Gastroesophageal sphincter (tissue), 3 donors: ENCODE data around the gene NFE2L3.

Source experiments
- EP300 ChIP-seq: sonication (generic); formaldehyde crosslinking; IDR thresholded peaks from one replicate; pipeline ENCODE4 v1.6.1; 2017; ENCODE audit warnings: antibody characterized with exemption, mild to moderate bottlenecking
- POLR2A ChIP-seq, 2 donors: fragments of 450-650 bp; IDR thresholded peaks; one replicate each; pipeline ENCODE4 v1.6.1; 2017; ENCODE audit warnings: antibody characterized with exemption in 2 of 2, mild to moderate bottlenecking in 2 of 2, moderate library complexity in 1 of 2
- POLR2AphosphoS5 ChIP-seq: sonication (generic); formaldehyde crosslinking; IDR thresholded peaks from one replicate; pipeline ENCODE4 v1.6.1; 2017; ENCODE audit warnings: antibody characterized with exemption
- TF ChIP-seq, protein P1 (sequence below), 4 experiments: fragments of 200-600 bp in 2 of 4; fragments of 450-650 bp in 2 of 4; sonication (generic) in 1 of 4; IDR thresholded peaks; one replicate each; pipeline ENCODE4 v1.5.1; 2017 to 2019; ENCODE audit warnings: antibody characterized with exemption in 4 of 4, mild to moderate bottlenecking in 2 of 4, moderate library complexity in 2 of 4

GRCh38 chr7:26213807-26214515 lies 62.0 kb downstream of the NFE2L3 start:
- TF ChIP-seq, protein P1, sequence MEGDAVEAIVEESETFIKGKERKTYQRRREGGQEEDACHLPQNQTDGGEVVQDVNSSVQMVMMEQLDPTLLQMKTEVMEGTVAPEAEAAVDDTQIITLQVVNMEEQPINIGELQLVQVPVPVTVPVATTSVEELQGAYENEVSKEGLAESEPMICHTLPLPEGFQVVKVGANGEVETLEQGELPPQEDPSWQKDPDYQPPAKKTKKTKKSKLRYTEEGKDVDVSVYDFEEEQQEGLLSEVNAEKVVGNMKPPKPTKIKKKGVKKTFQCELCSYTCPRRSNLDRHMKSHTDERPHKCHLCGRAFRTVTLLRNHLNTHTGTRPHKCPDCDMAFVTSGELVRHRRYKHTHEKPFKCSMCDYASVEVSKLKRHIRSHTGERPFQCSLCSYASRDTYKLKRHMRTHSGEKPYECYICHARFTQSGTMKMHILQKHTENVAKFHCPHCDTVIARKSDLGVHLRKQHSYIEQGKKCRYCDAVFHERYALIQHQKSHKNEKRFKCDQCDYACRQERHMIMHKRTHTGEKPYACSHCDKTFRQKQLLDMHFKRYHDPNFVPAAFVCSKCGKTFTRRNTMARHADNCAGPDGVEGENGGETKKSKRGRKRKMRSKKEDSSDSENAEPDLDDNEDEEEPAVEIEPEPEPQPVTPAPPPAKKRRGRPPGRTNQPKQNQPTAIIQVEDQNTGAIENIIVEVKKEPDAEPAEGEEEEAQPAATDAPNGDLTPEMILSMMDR (IDR thresholded peaks at IDR 0.05): no peak
- TF ChIP-seq POLR2A (IDR thresholded peaks at IDR 0.05) (no peak), EP300 (no peak), POLR2AphosphoS5 (no peak)
